H1 (cell line): Measurements from ENCODE around the gene HS1BP3. TPM values are rescaled to one million over a fixed set of nuclear protein-coding genes. Genes with fewer than 3 reads are reported as not detected.

Source experiments
- EP300 ChIP-seq, 2 experiments: IDR thresholded peaks; 1 replicate in 1 of 2; 2 replicates in 1 of 2; pipeline ENCODE4 v1.6.1; 2011 to 2012; ENCODE audit warnings: low read depth in 2 of 2, low read length in 2 of 2, mild to moderate bottlenecking in 2 of 2, borderline replicate concordance in 1 of 2, inconsistent platforms in 1 of 2, moderate library complexity in 1 of 2
- GABPA ChIP-seq: IDR thresholded peaks from 2 replicates; pipeline ENCODE4 v1.6.1; 2011; ENCODE audit warnings: mild to moderate bottlenecking, low read length, moderate library complexity, borderline replicate concordance; ENCODE audit not compliant: insufficient read depth
- KDM4A ChIP-seq: IDR thresholded peaks from one replicate; pipeline ENCODE4 v1.7.1; 2012; ENCODE audit warnings: low read depth, mild to moderate bottlenecking, moderate library complexity, low read length, inconsistent platforms; ENCODE audit not compliant: severe bottlenecking
- KDM5A ChIP-seq: fragments of 200-600 bp; IDR thresholded peaks from 2 replicates; pipeline ENCODE4 v1.7.1; 2012; ENCODE audit warnings: mild to moderate bottlenecking, low read length, inconsistent platforms, mixed read lengths
- POLR2AphosphoS5 ChIP-seq: IDR thresholded peaks from 2 replicates; pipeline ENCODE4 v1.6.1; 2011; ENCODE audit warnings: low read depth, low read length
- SIRT6 ChIP-seq: IDR thresholded peaks from one replicate; pipeline ENCODE4 v1.7.1; 2012; ENCODE audit warnings: low read length, inconsistent platforms
- SP4 ChIP-seq: IDR thresholded peaks from 2 replicates; pipeline ENCODE4 v1.6.1; 2012; ENCODE audit warnings: low read length, inconsistent platforms
- TCF12 ChIP-seq: IDR thresholded peaks from 2 replicates; pipeline ENCODE4 v1.6.1; 2011; ENCODE audit warnings: low read depth, mild to moderate bottlenecking, low read length
- ZNF274 ChIP-seq: IDR thresholded peaks from 2 replicates; pipeline ENCODE4 v1.7.0; 2012; ENCODE audit warnings: low read length, borderline replicate concordance; ENCODE audit errors: extremely low read depth
- polyA plus RNA-seq, 7 experiments: library from polyadenylated mRNA; depleted of rRNA in 3 of 7; stranded (reverse) in 5 of 7; unstranded in 2 of 7; fragments of >200 nt in 5 of 7; fragments of 200-250 nt in 2 of 7; gene quantifications; 1 replicate in 5 of 7; 2 replicates in 1 of 7; 4 replicates in 1 of 7; pipeline versions ENCODE4 v1.2.1 to v1.2.3, GENCODE V29; 2011 to 2013; ENCODE audit warnings: missing spikeins in 2 of 7, mixed read lengths in 2 of 7
- total RNA-seq: library from RNA; stranded (reverse); fragmentation: NEBNext Ultra II Directional; extraction: Animal tissue kit (Norgen Biotek cat#: 25700); gene quantifications from 2 replicates; pipeline ENCODE4 v1.2.1, GENCODE V29; 2021

Gene HS1BP3
- total and polyA plus RNA-seq, 2 of the 8 experiments (the other 6 are each of a cell fraction or from before 2014, with no cell fraction given) = 11.1 to 11.3 TPM

DNA sequence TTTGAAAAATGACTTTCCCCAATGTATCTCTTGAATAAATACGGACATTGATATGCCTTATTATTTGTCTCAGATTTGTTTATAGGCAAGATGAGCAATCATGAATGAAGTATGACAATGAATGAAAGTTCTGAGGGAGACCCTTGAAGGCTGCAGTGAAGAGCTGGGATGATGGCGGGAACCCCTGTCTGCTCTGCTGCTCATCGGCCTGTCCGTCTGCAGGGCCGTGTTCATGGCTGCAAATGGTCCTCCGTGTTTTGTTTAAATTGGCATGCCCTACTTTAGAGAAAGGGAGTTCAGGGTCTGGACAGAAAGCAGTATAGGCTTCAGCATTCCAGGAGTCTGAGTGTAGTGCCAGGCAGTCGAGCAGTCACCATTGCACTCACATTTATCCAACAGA is 1.2 kb upstream of the HS1BP3 start (continued):
- TF ChIP-seq TCF12 (no peak), SIRT6 (no peak), GABPA (no peak), POLR2AphosphoS5 (no peak), SP4 (no peak), KDM5A (no peak), EP300 (IDR thresholded peaks at IDR 0.05; ENCODE audit: borderline replicate concordance in 1 of 2, low read depth in 2 of 2, low read length in 2 of 2) (no peak), KDM4A (no peak), ZNF274 (no peak)
